Hepatocyte (in vitro differentiated cells): ENCODE data around the gene THAP2. TPM values are rescaled to one million over a fixed set of nuclear protein-coding genes. Genes with fewer than 3 reads are reported as not detected.

Experiments
- DNase-seq: peaks from one replicate; pipeline ENCODE4 v3.0.0-alpha.2; 2016; ENCODE audit warnings: low spot score
- H2AFZ ChIP-seq: fragments of 200-600 bp; sonication (generic); 2 replicates; pipeline ENCODE4 v1.6.0; 2016; ENCODE audit warnings: antibody characterized with exemption, mild to moderate bottlenecking
- H3K27ac ChIP-seq: fragments of 200-600 bp; sonication (generic); 2 replicates; pipeline ENCODE4 v1.5.1; 2016; ENCODE audit warnings: mild to moderate bottlenecking
- H3K27me3 ChIP-seq: fragments of 200-600 bp; sonication (generic); 2 replicates; pipeline ENCODE4 v1.6.1; 2016
- H3K36me3 ChIP-seq: fragments of 200-600 bp; sonication (generic); replicated peaks from 2 replicates; pipeline ENCODE4 v1.5.1; 2016; ENCODE audit warnings: low read depth; ENCODE audit not compliant: insufficient read depth
- H3K4me1 ChIP-seq: fragments of 200-600 bp; sonication (generic); 2 replicates; pipeline ENCODE4 v1.5.1; 2016; ENCODE audit warnings: mild to moderate bottlenecking, moderate library complexity; ENCODE audit not compliant: insufficient read depth
- H3K4me2 ChIP-seq: fragments of 200-600 bp; sonication (generic); 2 replicates; pipeline ENCODE4 v1.6.0; 2016
- H3K4me3 ChIP-seq: fragments of 200-600 bp; sonication (generic); 2 replicates; pipeline ENCODE4 v1.5.1; 2016; ENCODE audit warnings: mild to moderate bottlenecking
- H3K79me2 ChIP-seq: fragments of 200-600 bp; sonication (generic); 2 replicates; pipeline ENCODE4 v1.6.0; 2017; ENCODE audit warnings: mild to moderate bottlenecking
- H3K9me2 ChIP-seq: fragments of 200-600 bp; sonication (generic); replicated peaks from 2 replicates; pipeline ENCODE4 v1.6.0; 2017; ENCODE audit warnings: mild to moderate bottlenecking; ENCODE audit not compliant: insufficient read depth
- H3K9me3 ChIP-seq: fragments of 200-600 bp; sonication (generic); 2 replicates; pipeline ENCODE4 v1.5.1; 2016; ENCODE audit warnings: low read depth, mild to moderate bottlenecking
- H4K20me1 ChIP-seq: fragments of 200-600 bp; sonication (generic); 2 replicates; pipeline ENCODE4 v1.6.0; 2016; ENCODE audit warnings: mild to moderate bottlenecking; ENCODE audit not compliant: insufficient read depth, poor library complexity, severe bottlenecking
- CTCF ChIP-seq: fragments of 200-600 bp; sonication (generic); IDR thresholded peaks from 2 replicates; pipeline ENCODE4 v1.5.1; 2016; ENCODE audit warnings: antibody characterized with exemption, mild to moderate bottlenecking; ENCODE audit not compliant: poor library complexity
- EZH2 ChIP-seq: fragments of 200-600 bp; sonication (generic); IDR thresholded peaks from 2 replicates; pipeline ENCODE4 v1.6.1; 2016; ENCODE audit warnings: antibody characterized with exemption, mild to moderate bottlenecking, borderline replicate concordance
- EZH2phosphoT487 ChIP-seq: fragments of 200-600 bp; sonication (generic); IDR thresholded peaks from one replicate; pipeline ENCODE4 v1.6.1; 2018; ENCODE audit warnings: antibody characterized with exemption, mild to moderate bottlenecking, low read depth, moderate library complexity; ENCODE audit not compliant: unreplicated experiment, severe bottlenecking
- WGBS: methylation state at CpG from one replicate; pipeline ENCODE4 v1.1.6; 2016; ENCODE audit warnings: low lambda C conversion rate; ENCODE audit errors: missing lambda C conversion rate; 5-methylcytosine and 5-hydroxymethylcytosine counted together
- polyA plus RNA-seq: library from polyadenylated mRNA; unstranded; fragments of >200 nt; fragmentation: Nextera tagmentation; extraction: Ambion mirVana; gene quantifications from 2 replicates; pipeline ENCODE4 v1.2.1, GENCODE V29; 2016
- total RNA-seq: library from RNA; depleted of rRNA; stranded (reverse); fragments of >200 nt; gene quantifications from 2 replicates; pipeline ENCODE4 v1.2.3, GENCODE V29; 2014

THAP2 gene
- total and polyA plus RNA-seq, 2 experiments from 2014 or later = 6.1 TPM

- peaks cover 62% of the 10 kb centered on the region for H3K79me2 ChIP-seq
- no peaks in the 10 kb centered on the region for H3K4me1 ChIP-seq
- WGBS = 90% methylated on average over 3 of the region's 3 CpGs
- H3K9me3 ChIP-seq = no peaks in the 10 kb centered on the region
- peaks cover 5% of the 10 kb centered on the region for H3K36me3 ChIP-seq
- TF ChIP-seq CTCF (no peak), EZH2phosphoT487 (no peak), EZH2 (no peak)
- DNase-seq = no peak
- no peak overlapping the region for H2AFZ ChIP-seq
- H4K20me1 ChIP-seq = peaks cover 22% of the 10 kb centered on the region
- H3K9me2 ChIP-seq = no peaks in the 10 kb centered on the region
- no peak overlapping the region for H3K27ac ChIP-seq
- H3K4me3 ChIP-seq = no peak overlapping the region
- no peak overlapping the region for H3K4me2 ChIP-seq
- H3K27me3 ChIP-seq = no peaks in the 10 kb centered on the region
Observed at GRCh38 chr12:71646512-71646911, 17.6 kb upstream of the THAP2 start.

GRCh38 chr12:71648537-71648936 lies 15.6 kb upstream of the THAP2 start:
- Histone ChIP-seq H4K20me1 (peaks cover 30% of the 10 kb centered on the region), H3K27me3 (no peaks in the 10 kb centered on the region), H3K36me3 (peaks cover 5% of the 10 kb centered on the region), H3K4me3 (no peak overlapping the region), H3K9me3 (no peaks in the 10 kb centered on the region), H2AFZ (no peak overlapping the region), H3K9me2 (no peaks in the 10 kb centered on the region), H3K27ac (no peak overlapping the region), H3K4me1 (no peaks in the 10 kb centered on the region), H3K4me2 (no peak overlapping the region), H3K79me2 (peaks cover 81% of the 10 kb centered on the region)
- no peak for TF ChIP-seq CTCF
- no peak for TF ChIP-seq EZH2phosphoT487
- no peak for TF ChIP-seq EZH2
- WGBS = 86% methylated on average over 4 of the region's 4 CpGs
- no peak for DNase-seq

GRCh38 chr12:71649401-71649800 lies 14.7 kb upstream of the THAP2 start:
- Histone ChIP-seq H4K20me1 (peaks cover 35% of the 10 kb centered on the region), H3K4me1 (no peaks in the 10 kb centered on the region), H3K4me3 (no peak overlapping the region), H2AFZ (no peak overlapping the region), H3K4me2 (no peak overlapping the region), H3K27me3 (no peaks in the 10 kb centered on the region), H3K79me2 (peaks cover 83% of the 10 kb centered on the region), H3K9me3 (no peaks in the 10 kb centered on the region), H3K36me3 (peaks cover 5% of the 10 kb centered on the region), H3K9me2 (no peaks in the 10 kb centered on the region), H3K27ac (no peak overlapping the region)
- DNase-seq = no peak
- WGBS = 98% methylated on average over 2 of the region's 2 CpGs
- TF ChIP-seq EZH2phosphoT487 (no peak), CTCF (no peak), EZH2 (no peak)

GRCh38 chr12:71652656-71653055 lies 11.4 kb upstream of the THAP2 start:
- Histone ChIP-seq H3K9me3 (no peaks in the 10 kb centered on the region), H3K27me3 (no peaks in the 10 kb centered on the region), H3K4me1 (no peaks in the 10 kb centered on the region), H3K4me2 (no peak overlapping the region), H2AFZ (no peak overlapping the region), H3K27ac (no peak overlapping the region), H3K4me3 (no peak overlapping the region), H3K9me2 (no peaks in the 10 kb centered on the region), H4K20me1 (peaks cover 32% of the 10 kb centered on the region), H3K36me3 (no peaks in the 10 kb centered on the region), H3K79me2 (peaks cover 95% of the 10 kb centered on the region)
- DNase-seq = no peak
- TF ChIP-seq CTCF = no peak
- WGBS = 100% methylated on average over 1 of the region's 1 CpG
